Ovary (tissue), 9 donors: Measurements from ENCODE around the gene EXOC6B. TPM values are rescaled to one million over a fixed set of nuclear protein-coding genes. Genes with fewer than 3 reads are reported as not detected.

Experiments used
- DNase-seq, 5 donors: peaks; one replicate each; pipeline ENCODE4 v3.0.0-alpha.2; 2019 to 2020
- H3K27ac ChIP-seq, 2 donors: fragments of 200-600 bp; one replicate each; pipeline versions ENCODE4 v1.5.1 to v1.8.0; 2019 to 2022
- H3K27me3 ChIP-seq: fragments of 200-600 bp; one replicate; pipeline ENCODE4 v1.8.0; 2022
- H3K36me3 ChIP-seq: fragments of 200-600 bp; sonication (generic); one replicate; pipeline ENCODE4 v1.5.1; 2019
- H3K4me1 ChIP-seq: one replicate; pipeline ENCODE4 v1.8.1; 2013; ENCODE audit warnings: mild to moderate bottlenecking, moderate library complexity; ENCODE audit not compliant: insufficient read depth
- H3K4me3 ChIP-seq: fragments of 200-600 bp; sonication (generic); one replicate; pipeline ENCODE4 v1.5.1; 2017
- H3K9me3 ChIP-seq, 2 donors: fragments of 200-600 bp in 1 of 2; sonication (generic) in 1 of 2; one replicate each; pipeline versions ENCODE4 v1.5.1 to v1.8.1; 2013 to 2019; ENCODE audit warnings: mild to moderate bottlenecking in 1 of 2, moderate library complexity in 1 of 2
- CTCF ChIP-seq, 3 donors: fragments of 450-650 bp in 2 of 3; fragments of 200-600 bp in 1 of 3; IDR thresholded peaks; one replicate each; pipeline versions ENCODE4 v1.5.1 to v1.8.0; 2016 to 2022; ENCODE audit warnings: antibody characterized with exemption in 3 of 3, mild to moderate bottlenecking in 1 of 3
- EP300 ChIP-seq: sonication (generic); formaldehyde crosslinking; IDR thresholded peaks from one replicate; pipeline ENCODE4 v1.6.1; 2017; ENCODE audit warnings: antibody characterized with exemption
- POLR2A ChIP-seq: fragments of 450-650 bp; IDR thresholded peaks from one replicate; pipeline ENCODE4 v1.6.1; 2017; ENCODE audit warnings: antibody characterized with exemption, mild to moderate bottlenecking, moderate library complexity
- WGBS, 3 donors: extraction: QIAGEN DNeasy Blood & Tissue Kit in 1 of 3; methylation state at CpG; one replicate each; pipeline versions ENCODE4 v1.1.5 to v1.1.7; 2013 to 2017; 5-methylcytosine and 5-hydroxymethylcytosine counted together
- intact Hi-C, 4 donors: fragments of 100-400 bp; cut with DNase I; formaldehyde crosslinking; loops; one replicate each; pipeline versions ENCODE4 v1.11.0 to v1.15.1; 2022 to 2023
- polyA plus RNA-seq, 2 donors: library from polyadenylated mRNA; stranded (reverse); fragments of 200-250 nt in 1 of 2; fragments of 350-450 nt in 1 of 2; fragmentation: Illumina TruSeq in 1 of 2; extraction: RNeasy Lipid Tissue Mini Kit (QIAGEN cat#74804) in 1 of 2; gene quantifications; one replicate each; pipeline ENCODE4 v1.2.3, GENCODE V29; 2013 to 2014
- total RNA-seq, 7 donors: library from RNA; depleted of rRNA in 2 of 7; stranded (reverse); fragments of >200 nt in 2 of 7; fragmentation: NEBNext Ultra II Directional in 3 of 7; extraction: Animal tissue kit (Norgen Biotek cat#: 25700) in 3 of 7; gene quantifications; one replicate each; pipeline versions ENCODE4 v1.1.0 to v1.2.4, GENCODE V29; 2016 to 2023
- donor health status: DM: no; HTN: no; CAD: no; lungs with moderate emphysema.
- donor health status: DM: no; HTN: no; CAD: no.
- donor health status: Bipolar disorder and iron deficiency.
- donor health status: DM: yes; HTN: yes; CAD: no.
- donor health status: DM: no; HTN: no; CAD: no.
- donor health status: DM: yes; HTN: yes; CAD: no.

Gene EXOC6B
- total and polyA plus RNA-seq, 9 donors, result 11.9 to 84.9 (median 57.8) TPM

- no peak for TF ChIP-seq EP300
- TF ChIP-seq CTCF (IDR thresholded peaks at IDR 0.05), result no peak
- no peak for TF ChIP-seq POLR2A
- no peak for DNase-seq
- no peaks in the 10 kb centered on the region for H3K27me3 ChIP-seq
- 98 to 100% (median 100%) methylated on average over 1 of the region's 1 CpG for WGBS, 3 donors
- intact Hi-C loops, result no loop called here
- H3K36me3 ChIP-seq, result no peaks in the 10 kb centered on the region
- no peak overlapping the region for H3K27ac ChIP-seq
- H3K9me3 ChIP-seq, result no peaks in the 10 kb centered on the region
- H3K4me3 ChIP-seq, result no peak overlapping the region
- H3K4me1 ChIP-seq, result no peaks in the 10 kb centered on the region
These were observed 37.1 kb downstream of the EXOC6B start for GRCh38 chr2:72788756-72789155.

- intact Hi-C loops, result no loop called here
- Histone ChIP-seq H3K4me1 (no peaks in the 10 kb centered on the region), H3K27ac (no peak overlapping the region), H3K9me3 (no peaks in the 10 kb centered on the region), H3K4me3 (no peak overlapping the region), H3K36me3 (no peaks in the 10 kb centered on the region), H3K27me3 (no peaks in the 10 kb centered on the region)
- 91 to 100% (median 100%) methylated on average over 1 of the region's 1 CpG for WGBS, 3 donors
- TF ChIP-seq EP300 (no peak), CTCF (IDR thresholded peaks at IDR 0.05) (no peak), POLR2A (no peak)
- no peak for DNase-seq
These were observed 40.3 kb downstream of the EXOC6B start for GRCh38 chr2:72785517-72785916.

- no peak overlapping the region for H3K4me3 ChIP-seq
- no peaks in the 10 kb centered on the region for H3K4me1 ChIP-seq
- WGBS, 3 donors, result 80 to 88% (median 87%) methylated on average over 3 of the region's 3 CpGs
- no peaks in the 10 kb centered on the region for H3K36me3 ChIP-seq
- no peak for DNase-seq
- intact Hi-C loops, result no loop called here
- TF ChIP-seq EP300 (no peak), CTCF (IDR thresholded peaks at IDR 0.05) (no peak), POLR2A (no peak)
- H3K27me3 ChIP-seq, result no peaks in the 10 kb centered on the region
- H3K27ac ChIP-seq, result no peak overlapping the region
- no peaks in the 10 kb centered on the region for H3K9me3 ChIP-seq
These were observed 43.3 kb downstream of the EXOC6B start for GRCh38 chr2:72782520-72782919.

GRCh38 chr2:72781480-72781879, 44.4 kb downstream of the EXOC6B start:
- Histone ChIP-seq H3K9me3 (no peaks in the 10 kb centered on the region), H3K36me3 (no peaks in the 10 kb centered on the region), H3K27me3 (no peaks in the 10 kb centered on the region), H3K4me1 (no peaks in the 10 kb centered on the region), H3K27ac (no peak overlapping the region), H3K4me3 (no peak overlapping the region)
- DNase-seq, result no peak
- TF ChIP-seq CTCF (IDR thresholded peaks at IDR 0.05) (no peak), EP300 (no peak), POLR2A (no peak)
- intact Hi-C loops, result no loop called here
- WGBS, 3 donors, result 69 to 82% (median 78%) methylated on average over 5 of the region's 5 CpGs

GRCh38 chr2:72780477-72780876, 45.4 kb downstream of the EXOC6B start:
- intact Hi-C loops, result no loop called here
- H3K36me3 ChIP-seq, result no peaks in the 10 kb centered on the region
- H3K9me3 ChIP-seq, result no peaks in the 10 kb centered on the region
- WGBS, 3 donors, result 36 to 41% (median 40%) methylated on average over 2 of the region's 2 CpGs
- H3K27me3 ChIP-seq, result no peaks in the 10 kb centered on the region
- TF ChIP-seq EP300, result no peak
- no peak for TF ChIP-seq POLR2A
- TF ChIP-seq CTCF (IDR thresholded peaks at IDR 0.05), result no peak
- no peak overlapping the region for H3K27ac ChIP-seq
- no peak for DNase-seq
- H3K4me1 ChIP-seq, result no peaks in the 10 kb centered on the region
- no peak overlapping the region for H3K4me3 ChIP-seq
